BJ (cell line): Measurements from ENCODE around the gene HYDIN. TPM values are rescaled to one million over a fixed set of nuclear protein-coding genes. Genes with fewer than 3 reads are reported as not detected.

Source experiments
- CTCF ChIA-PET: fragments of 350-600 bp; formaldehyde crosslinking; extraction: SDS; loops from one replicate; lab custom pipeline; 2021; ENCODE audit warnings: antibody characterized with exemption, inconsistent platforms; lab: Yijun Ruan, JAX
- POLR2A ChIA-PET: fragments of 300-600 bp; sonication (Branson Sonifier 250); formaldehyde crosslinking; extraction: SDS; loops from one replicate; lab custom pipeline; 2021; ENCODE audit warnings: antibody characterized with exemption; lab: Charles Lee
- DNase-seq: peaks from one replicate; pipeline ENCODE4 v3.0.0-alpha.2; 2011; ENCODE audit warnings: low read depth
- H3K27me3 ChIP-seq: 2 replicates; pipeline ENCODE4 v1.6.0; 2011; ENCODE audit warnings: low read length; ENCODE audit not compliant: control insufficient read depth, insufficient read depth
- H3K36me3 ChIP-seq: 2 replicates; pipeline ENCODE4 v1.5.1; 2011; ENCODE audit warnings: low read length; ENCODE audit not compliant: control insufficient read depth, insufficient read depth
- H3K4me3 ChIP-seq: 2 replicates; pipeline ENCODE4 v1.5.1; 2011; ENCODE audit warnings: low read depth, mild to moderate bottlenecking, control low read depth, low read length
- polyA plus RNA-seq: library from polyadenylated mRNA; depleted of rRNA; stranded (reverse); fragments of >200 nt; gene quantifications from 2 replicates; pipeline ENCODE4 v1.2.3, GENCODE V29; 2011
- TF ChIP-seq, protein P1 (sequence below): IDR thresholded peaks from 2 replicates; pipeline ENCODE4 v1.5.1; 2011; ENCODE audit warnings: low read depth, mild to moderate bottlenecking, control low read depth, inconsistent platforms, low read length, moderate library complexity; ENCODE audit not compliant: insufficient read depth

Gene HYDIN
- polyA plus RNA-seq, 1 experiment: 0.47 TPM

DNA sequence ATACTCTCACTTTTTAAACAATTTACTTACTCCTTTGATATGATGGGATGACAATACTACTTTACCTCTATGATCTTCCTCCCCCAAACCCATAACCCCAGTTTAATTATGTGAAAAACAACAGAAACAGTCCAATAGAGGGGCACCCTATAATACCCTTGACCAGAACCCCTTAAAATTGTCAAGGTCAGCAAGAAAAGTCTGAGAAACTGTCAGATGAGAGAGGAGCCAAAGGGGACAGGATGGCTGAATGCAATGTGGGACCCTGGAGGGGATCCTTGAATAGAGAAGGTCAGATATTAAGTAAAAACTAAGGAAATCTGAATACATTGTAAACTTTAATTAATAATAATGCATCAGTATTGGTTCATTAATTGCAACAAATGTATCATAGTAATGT is 15.8 kb upstream of the HYDIN start:
- POLR2A ChIA-PET: no interaction called here
- H3K27me3 ChIP-seq: no peaks in the 10 kb centered on the region
- TF ChIP-seq, protein P1, sequence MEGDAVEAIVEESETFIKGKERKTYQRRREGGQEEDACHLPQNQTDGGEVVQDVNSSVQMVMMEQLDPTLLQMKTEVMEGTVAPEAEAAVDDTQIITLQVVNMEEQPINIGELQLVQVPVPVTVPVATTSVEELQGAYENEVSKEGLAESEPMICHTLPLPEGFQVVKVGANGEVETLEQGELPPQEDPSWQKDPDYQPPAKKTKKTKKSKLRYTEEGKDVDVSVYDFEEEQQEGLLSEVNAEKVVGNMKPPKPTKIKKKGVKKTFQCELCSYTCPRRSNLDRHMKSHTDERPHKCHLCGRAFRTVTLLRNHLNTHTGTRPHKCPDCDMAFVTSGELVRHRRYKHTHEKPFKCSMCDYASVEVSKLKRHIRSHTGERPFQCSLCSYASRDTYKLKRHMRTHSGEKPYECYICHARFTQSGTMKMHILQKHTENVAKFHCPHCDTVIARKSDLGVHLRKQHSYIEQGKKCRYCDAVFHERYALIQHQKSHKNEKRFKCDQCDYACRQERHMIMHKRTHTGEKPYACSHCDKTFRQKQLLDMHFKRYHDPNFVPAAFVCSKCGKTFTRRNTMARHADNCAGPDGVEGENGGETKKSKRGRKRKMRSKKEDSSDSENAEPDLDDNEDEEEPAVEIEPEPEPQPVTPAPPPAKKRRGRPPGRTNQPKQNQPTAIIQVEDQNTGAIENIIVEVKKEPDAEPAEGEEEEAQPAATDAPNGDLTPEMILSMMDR: no peak
- H3K4me3 ChIP-seq: no peak overlapping the region
- no peak for DNase-seq
- CTCF ChIA-PET: no interaction called here
- no peaks in the 10 kb centered on the region for H3K36me3 ChIP-seq

DNA sequence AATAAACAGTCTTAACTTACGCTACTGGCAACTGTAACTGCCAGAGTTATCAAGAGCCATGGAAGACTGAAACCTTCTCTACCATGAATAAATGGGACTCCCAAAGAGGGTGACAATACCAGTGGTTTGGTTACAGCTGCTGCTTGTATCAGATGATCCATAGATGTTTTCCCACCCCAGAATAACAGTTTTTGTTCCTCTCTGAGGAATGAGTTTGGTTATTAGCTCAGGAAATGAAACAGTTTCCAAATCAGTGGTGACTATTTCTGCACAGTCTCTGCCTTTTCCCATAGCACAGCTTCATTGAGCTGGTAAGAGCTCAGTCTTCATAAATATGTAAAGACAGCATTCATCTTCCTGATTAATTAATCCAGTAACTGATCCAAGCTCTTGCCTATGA is 14.0 kb upstream of the HYDIN start:
- Histone ChIP-seq H3K36me3 (no peaks in the 10 kb centered on the region), H3K27me3 (no peaks in the 10 kb centered on the region), H3K4me3 (no peak overlapping the region)
- ChIA-PET POLR2A (no interaction called here), CTCF (no interaction called here)
- no peak for DNase-seq
- TF ChIP-seq, protein P1: no peak

DNA sequence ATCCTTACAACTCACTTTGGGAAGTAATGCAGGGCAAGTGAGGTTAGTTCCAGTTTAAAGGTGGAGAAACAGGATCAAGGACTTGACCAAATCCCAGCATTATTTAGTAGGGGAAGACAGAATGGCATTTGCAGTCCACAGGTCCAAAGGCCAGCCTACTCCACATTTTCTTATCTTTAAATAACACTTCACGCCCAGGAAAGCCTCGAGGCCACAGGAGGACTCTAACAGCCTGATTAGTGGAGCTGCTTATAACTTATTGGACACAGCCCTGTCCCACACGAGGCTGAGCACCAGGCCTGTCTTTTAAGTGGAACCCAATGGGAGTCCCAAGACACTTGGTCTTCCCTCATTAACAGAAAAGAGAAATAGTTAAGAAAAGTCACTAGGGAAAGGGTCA is 12.1 kb upstream of the HYDIN start:
- TF ChIP-seq, protein P1: no peak
- Histone ChIP-seq H3K27me3 (no peaks in the 10 kb centered on the region), H3K4me3 (no peak overlapping the region), H3K36me3 (no peaks in the 10 kb centered on the region)
- CTCF ChIA-PET: no interaction called here
- POLR2A ChIA-PET: no interaction called here
- no peak for DNase-seq

DNA sequence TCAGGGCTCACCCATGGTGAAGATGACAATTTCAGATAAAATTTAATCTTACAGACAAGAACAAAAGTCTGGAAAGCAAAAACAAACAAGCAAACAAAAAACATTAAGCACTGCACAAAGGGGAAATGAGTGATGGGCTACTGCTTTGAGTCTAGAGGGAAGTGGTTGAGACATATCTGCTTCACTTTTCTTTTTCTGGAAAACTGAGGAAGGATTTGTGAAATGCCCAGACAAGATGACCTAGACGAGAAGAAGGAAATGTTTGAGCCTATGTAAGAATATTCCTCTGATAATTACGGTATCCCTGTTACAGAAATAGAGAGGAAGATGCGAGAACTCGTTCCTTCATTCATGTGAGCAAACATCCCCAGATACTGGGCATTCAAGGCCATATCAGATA is 11.5 kb upstream of the HYDIN start:
- no peak for DNase-seq
- CTCF ChIA-PET: no interaction called here
- POLR2A ChIA-PET: no interaction called here

GRCh38 chr16:71229344-71229743 is 1.2 kb downstream of the HYDIN start:
- Histone ChIP-seq H3K27me3 (no peaks in the 10 kb centered on the region), H3K36me3 (no peaks in the 10 kb centered on the region), H3K4me3 (no peak overlapping the region)
- TF ChIP-seq, protein P1: no peak
- POLR2A ChIA-PET: no interaction called here
- no peak for DNase-seq
- CTCF ChIA-PET: no interaction called here

More for the DNA sequence above, 11.5 kb upstream of the HYDIN start:
- Histone ChIP-seq H3K4me3 (no peak overlapping the region), H3K36me3 (no peaks in the 10 kb centered on the region), H3K27me3 (no peaks in the 10 kb centered on the region)
- TF ChIP-seq, protein P1: no peak
